GM23338 (cell line): Measurements from ENCODE around the gene SUSD2.

Source experiments
- CTCF ChIP-seq, 2 experiments: fragments of 200-600 bp in 1 of 2; sonication (generic) in 1 of 2; conservative IDR thresholded peaks; 2 replicates each; pipeline versions ENCODE4 v1.5.1 to v1.6.1; 2016 to 2017; ENCODE audit warnings: antibody characterized with exemption in 2 of 2, low read depth in 2 of 2, mild to moderate bottlenecking in 2 of 2, moderate library complexity in 1 of 2
- POLR2AphosphoS5 ChIP-seq: IDR thresholded peaks from 2 replicates; pipeline ENCODE4 v1.6.1; 2016; ENCODE audit warnings: antibody characterized with exemption, low read depth

GRCh38 chr22:24149198-24149590 lies 32.1 kb upstream of the SUSD2 start:
- TF ChIP-seq CTCF (conservative IDR thresholded peaks at IDR 0.05; ENCODE audit: low read depth in 2 of 2) = no peak
- no peak for TF ChIP-seq POLR2AphosphoS5
